ENCODE data around the gene KSR2. TPM values are rescaled to one million over a fixed set of nuclear protein-coding genes. Genes with fewer than 3 reads are reported as not detected.

Gene KSR2
- polyA plus RNA-seq, 4 donors = 0.54 to 0.99 (median 0.78) TPM

GRCh38 chr12:117594481-117594880, 374.3 kb downstream of the KSR2 start:
- DNase-seq (ENCODE audit: low read depth in 4 of 4, low spot score in 2 of 4) = no peak

DNA sequence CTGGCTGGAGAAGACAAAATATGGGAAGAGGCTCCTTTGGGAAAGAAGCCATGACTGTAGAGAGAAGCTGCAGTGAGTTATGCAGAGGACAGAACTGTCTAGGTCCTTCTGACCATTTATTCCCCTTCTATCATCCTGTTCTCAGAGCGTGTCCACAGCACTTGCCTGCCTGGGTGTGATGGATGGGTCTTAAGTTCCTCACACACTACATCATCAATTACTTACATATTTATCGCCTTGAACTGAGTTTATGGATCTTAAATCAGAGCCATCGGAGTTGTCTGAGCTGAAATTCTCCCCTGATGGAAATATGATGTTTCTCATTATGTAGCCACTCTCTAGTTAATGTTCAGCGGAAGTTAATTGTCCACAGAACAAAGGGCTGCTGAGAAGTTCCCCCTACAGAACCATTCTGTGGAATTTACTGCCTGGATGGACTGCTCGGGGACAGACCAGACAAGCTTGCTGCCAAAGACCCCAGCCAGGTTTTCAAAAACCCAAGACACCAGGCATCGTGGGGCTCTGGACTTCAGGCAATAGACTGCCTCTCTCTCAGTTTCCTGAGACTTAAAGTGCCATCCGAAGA, 374.9 kb downstream of the KSR2 start:
- DNase-seq (ENCODE audit: low read depth in 4 of 4, low spot score in 2 of 4) = no peak

DNA sequence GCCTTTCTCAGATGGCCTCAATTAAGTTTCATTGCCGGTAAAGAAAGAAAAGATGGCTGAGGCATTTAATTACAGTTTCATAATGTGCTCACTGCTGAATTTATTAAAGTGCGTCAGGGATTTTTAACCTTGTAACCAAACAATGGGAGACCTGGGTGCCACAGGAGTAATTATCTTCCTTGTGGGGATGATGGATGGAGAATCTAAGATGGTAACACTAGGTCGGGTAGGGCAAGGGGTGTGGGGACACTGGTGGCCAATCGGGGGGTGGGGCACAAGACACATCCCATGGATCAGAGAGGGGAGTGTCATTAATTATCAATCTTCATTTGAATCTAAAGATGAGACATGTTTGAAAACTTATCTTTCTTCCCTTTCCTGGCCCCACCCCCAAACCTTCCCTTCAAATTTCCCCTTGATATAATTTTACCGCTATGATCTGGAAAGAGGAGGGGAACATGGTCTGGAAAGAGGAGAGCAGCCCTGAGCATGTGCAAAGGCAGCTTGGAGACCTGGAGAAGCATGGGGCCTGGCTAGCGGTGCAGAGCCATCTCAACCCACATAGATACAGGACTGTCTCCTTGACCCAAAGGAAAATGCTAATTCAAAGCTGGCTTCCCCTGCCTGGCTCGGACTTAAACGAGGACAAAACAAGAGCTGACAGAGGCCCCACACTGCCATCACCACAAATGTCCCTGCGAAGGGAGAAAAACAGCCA, 376.0 kb downstream of the KSR2 start:
- no peak for DNase-seq (ENCODE audit: low read depth in 4 of 4, low spot score in 2 of 4)

DNA sequence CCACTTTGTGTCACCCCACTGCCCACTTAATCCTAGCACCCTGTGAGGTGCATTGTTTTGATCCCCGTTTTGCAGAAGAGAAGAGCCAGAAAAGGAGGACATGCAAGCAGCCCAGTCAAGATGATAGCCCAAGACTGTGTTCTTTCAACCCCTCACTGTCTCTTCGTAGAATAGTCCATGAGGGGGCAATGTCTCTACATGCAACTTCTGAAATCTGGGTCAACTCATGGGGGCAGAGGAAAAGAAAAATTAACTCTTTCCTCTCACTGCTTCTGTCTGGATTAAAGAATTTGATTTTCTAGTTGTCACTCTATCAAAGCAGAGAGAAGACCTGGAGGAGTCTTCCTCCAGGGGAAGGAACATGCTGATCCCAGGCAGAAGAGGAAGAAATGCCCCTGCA, 377.8 kb downstream of the KSR2 start:
- no peak for DNase-seq (ENCODE audit: low read depth in 4 of 4, low spot score in 2 of 4)

GRCh38 chr12:117590386-117590785, 378.4 kb downstream of the KSR2 start:
- no peak for DNase-seq (ENCODE audit: low read depth in 4 of 4, low spot score in 2 of 4)

DNA sequence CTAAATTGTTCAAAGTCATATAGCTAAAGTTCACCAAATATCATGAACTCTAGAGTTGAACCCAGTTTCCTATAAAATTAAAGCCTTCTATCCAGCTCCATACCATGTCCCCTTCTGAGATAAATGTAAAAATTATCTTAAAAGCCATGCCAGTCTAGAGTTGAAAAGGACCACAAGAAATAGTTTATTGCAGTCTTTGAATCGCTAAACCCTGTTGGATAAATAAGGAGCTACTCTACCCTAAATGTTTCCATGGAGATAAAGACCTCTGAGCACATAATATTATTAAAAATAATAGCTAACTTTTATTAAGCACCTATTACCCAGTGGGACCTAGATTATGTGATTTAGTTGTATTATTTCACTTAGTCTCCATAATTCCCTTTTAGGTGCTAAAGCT, 379.8 kb downstream of the KSR2 start:
- DNase-seq (ENCODE audit: low read depth in 4 of 4, low spot score in 2 of 4) = no peak

GRCh38 chr12:117587631-117588287, 381.0 kb downstream of the KSR2 start:
- DNase-seq (ENCODE audit: low read depth in 4 of 4, low spot score in 2 of 4) = no peak

- DNase-seq (ENCODE audit: low read depth in 4 of 4, low spot score in 2 of 4) = no peak
Observed at GRCh38 chr12:117583677-117584225, 385.0 kb downstream of the KSR2 start.

DNA sequence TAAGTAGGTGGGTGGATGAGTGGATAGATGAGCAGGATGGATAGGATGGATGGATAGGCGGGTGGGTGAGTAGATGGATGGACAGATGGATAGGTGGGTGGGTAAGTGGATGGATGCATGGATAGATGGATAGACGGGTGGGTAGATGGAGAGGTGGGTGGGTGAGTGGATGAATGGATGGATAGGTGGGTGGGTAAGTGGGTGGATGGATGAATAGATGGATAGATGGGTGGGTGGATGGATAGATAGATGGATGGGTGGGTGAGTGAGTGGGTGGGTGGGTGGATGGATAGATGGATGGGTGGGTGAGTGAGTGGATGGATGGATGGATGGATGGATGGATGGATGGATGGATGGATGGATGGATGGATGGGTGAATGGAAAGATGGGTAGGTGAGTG, 385.7 kb downstream of the KSR2 start:
- DNase-seq (ENCODE audit: low read depth in 4 of 4, low spot score in 2 of 4) = no peak

DNA sequence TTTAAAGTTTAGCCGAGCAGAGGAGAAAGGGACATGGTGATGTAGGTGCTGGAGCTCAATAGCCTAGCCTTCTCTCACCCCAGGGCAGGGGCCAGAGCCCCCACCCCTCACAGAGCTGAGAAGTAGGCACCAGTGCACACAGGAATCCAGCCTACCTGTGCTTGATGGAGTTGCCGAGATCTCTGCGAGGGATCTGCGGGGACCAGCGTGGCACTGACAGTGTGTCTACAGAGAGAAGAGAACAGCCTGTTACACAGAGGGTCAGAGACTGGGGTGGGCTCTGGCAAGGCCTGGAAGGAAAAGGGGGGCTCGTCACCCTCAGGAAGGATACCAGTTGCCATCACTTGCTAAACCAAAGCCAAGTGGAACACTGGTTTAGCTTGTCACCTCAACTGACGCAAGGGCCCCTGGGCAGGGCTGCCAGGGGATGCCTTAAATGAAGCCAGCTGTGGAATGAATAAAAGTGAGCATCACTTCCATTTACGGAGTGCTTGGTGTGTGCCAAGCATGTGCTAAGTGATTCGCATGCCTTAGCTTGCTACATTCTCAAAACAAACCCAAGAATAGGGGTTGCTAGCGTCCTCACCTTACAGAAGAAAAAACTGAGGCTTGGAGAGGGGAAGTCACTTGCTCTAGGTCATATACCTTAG, 386.5 kb downstream of the KSR2 start:
- DNase-seq (ENCODE audit: low read depth in 4 of 4, low spot score in 2 of 4) = no peak

DNA sequence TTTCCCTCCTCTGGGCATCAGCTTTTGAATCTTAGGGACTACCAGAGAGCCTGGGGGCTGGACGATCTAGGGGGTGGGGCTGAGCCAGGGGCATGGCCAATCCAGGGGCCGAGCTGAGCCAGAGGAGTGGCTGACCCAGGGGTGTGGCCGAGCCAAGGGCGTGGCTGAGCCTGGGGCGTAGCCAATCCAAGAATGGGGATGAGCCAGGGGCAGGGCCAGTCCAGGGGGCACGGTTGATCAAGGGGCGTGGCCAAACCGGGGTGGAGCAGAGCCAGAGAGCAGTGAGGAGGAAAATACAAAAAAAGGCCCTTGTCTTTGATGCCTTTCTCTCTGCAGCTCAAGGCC, 388.1 kb downstream of the KSR2 start:
- no peak for DNase-seq (ENCODE audit: low read depth in 4 of 4, low spot score in 2 of 4)

DNA sequence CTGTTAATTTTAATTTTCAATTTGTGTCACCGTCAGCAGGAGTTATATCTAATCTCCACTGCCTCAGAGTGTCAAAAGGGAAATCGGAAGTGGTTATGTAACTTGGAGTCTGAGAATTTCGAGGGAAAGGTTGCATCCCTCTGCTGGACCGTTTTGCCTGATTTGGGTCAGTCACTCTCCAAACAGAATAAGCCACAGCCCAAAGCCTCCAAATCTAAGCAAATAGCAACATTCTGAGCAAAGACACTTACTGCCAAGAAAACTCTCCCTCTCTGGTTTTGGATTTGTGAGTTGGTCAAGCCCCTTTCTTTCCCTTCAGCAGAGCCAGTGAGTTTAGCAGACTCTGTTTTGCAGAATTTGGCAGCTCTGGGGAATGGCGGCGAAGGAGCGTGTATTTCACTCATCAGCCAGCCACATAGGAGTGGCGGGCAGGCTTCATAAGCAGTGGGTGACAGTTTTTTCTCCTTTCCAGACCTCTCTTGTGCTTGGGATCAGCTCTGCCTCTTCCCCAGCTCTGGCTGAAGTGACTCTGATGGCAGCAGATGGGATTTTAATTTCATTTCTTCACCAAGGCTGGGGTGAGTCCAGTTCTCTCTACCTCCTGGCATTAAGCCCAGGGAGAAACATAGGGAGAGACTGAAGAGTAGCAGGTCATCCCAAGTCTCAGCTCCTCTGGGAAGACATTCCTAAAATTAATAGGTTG, 388.6 kb downstream of the KSR2 start:
- DNase-seq (ENCODE audit: low read depth in 4 of 4, low spot score in 2 of 4) = no peak

GRCh38 chr12:117577122-117577657, 391.6 kb downstream of the KSR2 start:
- no peak for DNase-seq (ENCODE audit: low read depth in 4 of 4, low spot score in 2 of 4)

DNA sequence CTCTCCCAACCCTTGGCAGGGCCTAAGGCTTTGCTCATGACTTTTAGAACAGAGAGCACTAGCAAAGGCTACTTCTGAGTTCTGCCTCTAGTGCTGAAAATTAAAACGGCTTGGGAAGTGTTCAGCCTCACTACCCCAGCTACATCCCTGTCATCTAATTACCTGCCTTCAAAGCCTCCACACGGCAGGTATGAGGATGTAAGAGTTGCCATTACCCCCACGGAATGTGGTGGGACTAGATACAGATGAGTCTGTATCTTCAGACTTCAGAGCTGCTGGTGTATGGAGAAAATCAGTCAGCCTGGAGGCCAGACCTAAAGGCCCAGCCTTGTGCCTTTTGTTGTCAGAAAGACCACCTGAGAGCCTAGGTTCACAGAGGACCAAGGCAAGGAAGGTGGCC, 392.7 kb downstream of the KSR2 start:
- no peak for DNase-seq (ENCODE audit: low read depth in 4 of 4, low spot score in 2 of 4)

DNA sequence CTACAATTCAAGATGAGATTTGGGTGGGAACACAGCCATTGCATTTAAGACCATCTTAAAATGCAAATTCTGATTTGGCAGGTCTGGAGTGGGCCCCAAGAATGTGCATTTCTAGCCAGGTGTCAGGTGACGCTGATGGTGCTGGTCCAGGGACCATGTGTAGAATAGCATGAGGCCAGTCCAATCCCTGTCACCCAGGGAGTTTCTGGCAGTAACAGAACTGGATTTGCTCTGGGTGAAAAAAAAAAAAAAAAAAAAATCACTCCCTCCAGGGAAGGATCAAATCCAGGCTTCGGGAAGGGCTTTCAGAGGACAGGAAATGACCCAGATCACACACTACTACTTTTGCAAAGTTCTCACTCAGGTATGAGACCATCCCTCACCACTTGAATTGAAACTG, 394.1 kb downstream of the KSR2 start:
- no peak for DNase-seq (ENCODE audit: low read depth in 4 of 4, low spot score in 2 of 4)

GRCh38 chr12:117572755-117573154, 396.0 kb downstream of the KSR2 start:
- DNase-seq (ENCODE audit: low read depth in 4 of 4, low spot score in 2 of 4) = no peak

DNA sequence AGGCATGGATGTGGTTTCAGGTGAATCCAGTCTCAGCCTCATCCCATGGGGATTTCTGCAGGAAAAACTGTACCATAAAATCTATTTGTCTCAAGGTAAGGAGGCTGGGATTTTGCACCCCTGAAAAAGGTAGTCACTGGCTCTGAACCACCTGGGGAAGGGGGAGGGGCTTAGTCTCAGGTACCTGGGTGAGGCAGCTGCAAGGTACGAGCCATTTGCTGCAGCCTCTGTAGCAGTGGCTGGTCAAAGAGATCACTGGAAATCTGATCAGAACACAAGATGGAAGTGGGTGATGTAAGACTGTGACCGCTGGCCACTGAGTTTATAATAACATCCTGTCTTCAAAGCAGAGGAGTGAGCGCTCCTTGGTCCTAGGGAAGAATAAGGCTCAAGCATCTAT, 397.5 kb downstream of the KSR2 start:
- DNase-seq (ENCODE audit: low read depth in 4 of 4, low spot score in 2 of 4) = no peak

- DNase-seq (ENCODE audit: low read depth in 4 of 4, low spot score in 2 of 4) = no peak
Observed at GRCh38 chr12:117570608-117571007, 398.2 kb downstream of the KSR2 start.

- peak in 1 of 4 donors; percentile 15 for DNase-seq (ENCODE audit: low read depth in 4 of 4, low spot score in 2 of 4)
Observed at GRCh38 chr12:117567644-117568216, 401.1 kb downstream of the KSR2 start.

DNA sequence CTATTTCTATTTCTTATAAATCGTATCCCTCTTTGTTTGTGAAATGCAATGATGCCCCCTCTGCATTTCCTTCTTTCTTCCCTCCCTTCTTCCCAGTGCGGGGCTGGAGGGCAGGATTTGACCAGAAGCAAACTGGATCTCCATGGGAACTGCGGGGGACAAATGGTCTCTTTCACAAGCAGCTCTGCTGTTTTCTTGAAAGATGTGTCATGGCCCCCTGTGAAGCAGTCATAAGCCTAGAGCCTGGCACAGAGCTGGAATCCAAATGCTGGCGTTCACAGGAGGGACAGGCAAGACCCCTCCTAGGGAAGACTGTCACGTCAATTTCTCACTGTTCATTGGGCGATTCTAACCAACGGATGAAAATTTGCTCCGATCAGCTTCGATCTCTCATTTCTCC, 403.9 kb downstream of the KSR2 start:
- no peak for DNase-seq (ENCODE audit: low read depth in 4 of 4, low spot score in 2 of 4)

Measured in left renal cortex interstitium (tissue), 4 donors.